ENCODE data around the gene PGM3. TPM values are rescaled to one million over a fixed set of nuclear protein-coding genes. Genes with fewer than 3 reads are reported as not detected.

The PGM3 gene
- polyA plus RNA-seq, 3 donors: 4.0 to 4.8 (median 4.6) TPM

DNA sequence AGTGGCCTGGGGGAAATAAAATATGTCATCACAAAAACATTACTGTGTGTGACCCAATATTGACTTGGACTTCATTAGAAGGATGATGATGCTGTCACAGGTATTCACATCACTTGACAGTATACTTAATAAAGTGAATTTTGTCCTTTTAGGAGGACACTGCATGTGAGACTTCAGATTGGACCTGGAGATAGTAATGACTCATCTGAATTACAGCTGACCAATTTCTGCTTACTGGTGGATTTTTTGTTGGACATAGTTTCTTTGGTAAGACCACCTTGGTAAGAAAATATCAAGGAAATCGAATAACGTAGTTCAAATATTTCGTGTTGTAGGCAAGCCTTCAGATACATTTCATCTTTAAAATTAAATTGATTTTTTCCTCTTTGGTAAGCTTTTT lies 68.5 kb downstream of the PGM3 start:
- H3K27me3 Mint-ChIP-seq (ENCODE audit: low read depth in 3 of 3): no peaks in the 10 kb centered on the region
- H3K4me1 ChIP-seq (ENCODE audit: control insufficient read depth in 1 of 2, insufficient read depth in 2 of 2, low read length in 2 of 2): no peaks in the 10 kb centered on the region
- peaks cover 67 to 77% of the 10 kb centered on the region in 2 donors for H3K36me3 Mint-ChIP-seq
- H3K4me2 ChIP-seq (replicated peaks; ENCODE audit: extremely low read depth, low read length, poor library complexity, severe bottlenecking): no peak overlapping the region
- no peaks in the 10 kb centered on the region for H4K20me1 ChIP-seq (ENCODE audit: insufficient read depth, low read length)
- no CpG with 5 or more reads among the region's 3 CpGs for WGBS (ENCODE audit: insufficient coverage)
- no peak overlapping the region for H3K9ac ChIP-seq (ENCODE audit: insufficient read depth, low read length, poor library complexity, severe bottlenecking)
- H3K36me3 ChIP-seq (replicated peaks in 1 of 2; ENCODE audit: control insufficient read depth in 1 of 2, insufficient read depth in 2 of 2, low read length in 2 of 2): peaks cover 83 to 96% of the 10 kb centered on the region in 2 donors
- intact Hi-C loops (cut with micrococcal nuclease): no loop called here
- no peaks in the 10 kb centered on the region for H3K9me3 ChIP-seq (replicated peaks in 1 of 2; ENCODE audit: control insufficient read depth in 1 of 2, insufficient read depth in 1 of 2, low read length in 2 of 2)
- no peak overlapping the region for H3K4me3 Mint-ChIP-seq
- no peak overlapping the region for H3K4me3 ChIP-seq (replicated peaks in 1 of 3; ENCODE audit: low read depth in 2 of 3, low read length in 3 of 3)
- H3K27ac ChIP-seq (ENCODE audit: low read depth in 1 of 2, low read length in 2 of 2): no peak overlapping the region
- TF ChIP-seq, protein P1, sequence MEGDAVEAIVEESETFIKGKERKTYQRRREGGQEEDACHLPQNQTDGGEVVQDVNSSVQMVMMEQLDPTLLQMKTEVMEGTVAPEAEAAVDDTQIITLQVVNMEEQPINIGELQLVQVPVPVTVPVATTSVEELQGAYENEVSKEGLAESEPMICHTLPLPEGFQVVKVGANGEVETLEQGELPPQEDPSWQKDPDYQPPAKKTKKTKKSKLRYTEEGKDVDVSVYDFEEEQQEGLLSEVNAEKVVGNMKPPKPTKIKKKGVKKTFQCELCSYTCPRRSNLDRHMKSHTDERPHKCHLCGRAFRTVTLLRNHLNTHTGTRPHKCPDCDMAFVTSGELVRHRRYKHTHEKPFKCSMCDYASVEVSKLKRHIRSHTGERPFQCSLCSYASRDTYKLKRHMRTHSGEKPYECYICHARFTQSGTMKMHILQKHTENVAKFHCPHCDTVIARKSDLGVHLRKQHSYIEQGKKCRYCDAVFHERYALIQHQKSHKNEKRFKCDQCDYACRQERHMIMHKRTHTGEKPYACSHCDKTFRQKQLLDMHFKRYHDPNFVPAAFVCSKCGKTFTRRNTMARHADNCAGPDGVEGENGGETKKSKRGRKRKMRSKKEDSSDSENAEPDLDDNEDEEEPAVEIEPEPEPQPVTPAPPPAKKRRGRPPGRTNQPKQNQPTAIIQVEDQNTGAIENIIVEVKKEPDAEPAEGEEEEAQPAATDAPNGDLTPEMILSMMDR (IDR thresholded peaks at IDR 0.05): no peak
- no peak for DNase-seq
- no peak overlapping the region for H3K27ac Mint-ChIP-seq
- H3K27me3 ChIP-seq (ENCODE audit: control insufficient read depth in 2 of 2, insufficient read depth in 2 of 2, low read length in 2 of 2): no peaks in the 10 kb centered on the region
- no peaks in the 10 kb centered on the region for H3K9me3 Mint-ChIP-seq
- H3K79me2 ChIP-seq (ENCODE audit: insufficient read depth, low read length): no peaks in the 10 kb centered on the region
- H3K4me1 Mint-ChIP-seq: no peaks in the 10 kb centered on the region
- H2AFZ ChIP-seq (ENCODE audit: insufficient read depth, low read depth, low read length, poor library complexity, severe bottlenecking): no peak overlapping the region

- peaks cover 48 to 63% of the 10 kb centered on the region in 2 donors for H3K36me3 ChIP-seq (replicated peaks in 1 of 2; ENCODE audit: control insufficient read depth in 1 of 2, insufficient read depth in 2 of 2, low read length in 2 of 2)
- no peaks in the 10 kb centered on the region for H3K79me2 ChIP-seq (ENCODE audit: insufficient read depth, low read length)
- TF ChIP-seq, protein P1 (IDR thresholded peaks at IDR 0.05): no peak
- H3K9me3 Mint-ChIP-seq: no peaks in the 10 kb centered on the region
- no peak overlapping the region for H3K27ac Mint-ChIP-seq
- H3K27me3 ChIP-seq (ENCODE audit: control insufficient read depth in 2 of 2, insufficient read depth in 2 of 2, low read length in 2 of 2): no peaks in the 10 kb centered on the region
- no peak overlapping the region for H3K27ac ChIP-seq (ENCODE audit: low read depth in 1 of 2, low read length in 2 of 2)
- H3K4me3 ChIP-seq (replicated peaks in 1 of 3; ENCODE audit: low read depth in 2 of 3, low read length in 3 of 3): no peak overlapping the region
- DNase-seq: no peak
- peaks cover 9% of the 10 kb centered on the region for H3K4me1 Mint-ChIP-seq
- no peaks in the 10 kb centered on the region for H3K9me3 ChIP-seq (replicated peaks in 1 of 2; ENCODE audit: control insufficient read depth in 1 of 2, insufficient read depth in 1 of 2, low read length in 2 of 2)
- peaks cover 0 to 6% of the 10 kb centered on the region in 2 donors for H3K4me1 ChIP-seq (ENCODE audit: control insufficient read depth in 1 of 2, insufficient read depth in 2 of 2, low read length in 2 of 2)
- no peak overlapping the region for H2AFZ ChIP-seq (ENCODE audit: insufficient read depth, low read depth, low read length, poor library complexity, severe bottlenecking)
- H3K36me3 Mint-ChIP-seq: peaks cover 36 to 49% of the 10 kb centered on the region in 2 donors
- H4K20me1 ChIP-seq (ENCODE audit: insufficient read depth, low read length): no peaks in the 10 kb centered on the region
- no peak overlapping the region for H3K9ac ChIP-seq (ENCODE audit: insufficient read depth, low read length, poor library complexity, severe bottlenecking)
- intact Hi-C loops (cut with micrococcal nuclease): no loop called here
- no CpG with 5 or more reads among the region's 2 CpGs for WGBS (ENCODE audit: insufficient coverage)
- no peak overlapping the region for H3K4me2 ChIP-seq (replicated peaks; ENCODE audit: extremely low read depth, low read length, poor library complexity, severe bottlenecking)
- no peak overlapping the region for H3K4me3 Mint-ChIP-seq
- H3K27me3 Mint-ChIP-seq (ENCODE audit: low read depth in 3 of 3): peaks cover 0 to 2% (median 0%) of the 10 kb centered on the region in 3 donors
These were observed 73.2 kb downstream of the PGM3 start for GRCh38 chr6:83119742-83120300.

Measured in CD14-positive monocyte (primary cell).